OCI-LY7 (cell line): Measurements from ENCODE around the gene ABCD1.

Experiments
- EZH2phosphoT487 ChIP-seq: fragments of 200-600 bp; sonication (generic); IDR thresholded peaks from 2 replicates; pipeline ENCODE4 v1.6.1; 2018; ENCODE audit warnings: low read depth, borderline replicate concordance, mild to moderate bottlenecking, mixed run types, antibody characterized with exemption, low read length, moderate library complexity, mixed read lengths
- TF ChIP-seq, protein P1 (sequence below): fragments of 200-600 bp; sonication (generic); conservative IDR thresholded peaks from 2 replicates; pipeline ENCODE4 v1.5.1; 2014; ENCODE audit warnings: mild to moderate bottlenecking, antibody characterized with exemption, low read length, moderate library complexity, mixed read lengths

DNA sequence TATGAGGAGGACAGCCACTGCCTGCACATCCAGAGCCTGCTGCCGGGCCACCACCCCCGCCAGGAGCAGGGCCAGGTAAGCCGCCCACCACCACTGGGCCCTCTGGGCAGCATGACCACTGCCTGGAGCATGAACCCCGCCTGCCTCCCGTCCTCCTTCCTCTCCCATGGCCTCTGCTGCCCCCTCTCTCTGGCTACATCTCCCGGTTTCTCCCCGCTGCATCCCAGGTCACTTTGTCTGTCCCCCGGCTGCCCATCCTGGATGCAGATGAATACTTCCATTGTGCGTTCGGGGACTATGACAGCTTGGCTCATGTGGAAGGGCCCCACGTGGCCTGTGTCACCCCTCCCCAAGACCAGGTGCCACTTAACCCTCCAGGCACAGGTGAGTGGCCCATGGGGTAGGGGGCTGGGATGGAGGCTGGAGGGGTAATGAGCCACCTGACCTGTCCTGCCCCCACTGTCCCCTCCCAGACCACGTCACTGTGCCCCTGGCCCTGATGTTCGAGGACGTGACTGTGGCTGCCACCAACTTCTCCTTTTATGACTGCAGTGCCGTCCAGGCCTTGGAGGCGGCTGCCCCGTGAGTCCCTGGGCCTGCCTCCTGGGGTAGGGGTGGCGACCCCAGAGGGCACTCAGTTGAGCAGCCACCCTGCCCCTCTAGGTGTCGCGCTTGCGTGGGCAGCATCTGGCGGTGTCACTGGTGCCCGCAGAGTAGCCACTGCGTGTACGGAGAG is 45.4 kb downstream of the ABCD1 start:
- TF ChIP-seq, protein P1, sequence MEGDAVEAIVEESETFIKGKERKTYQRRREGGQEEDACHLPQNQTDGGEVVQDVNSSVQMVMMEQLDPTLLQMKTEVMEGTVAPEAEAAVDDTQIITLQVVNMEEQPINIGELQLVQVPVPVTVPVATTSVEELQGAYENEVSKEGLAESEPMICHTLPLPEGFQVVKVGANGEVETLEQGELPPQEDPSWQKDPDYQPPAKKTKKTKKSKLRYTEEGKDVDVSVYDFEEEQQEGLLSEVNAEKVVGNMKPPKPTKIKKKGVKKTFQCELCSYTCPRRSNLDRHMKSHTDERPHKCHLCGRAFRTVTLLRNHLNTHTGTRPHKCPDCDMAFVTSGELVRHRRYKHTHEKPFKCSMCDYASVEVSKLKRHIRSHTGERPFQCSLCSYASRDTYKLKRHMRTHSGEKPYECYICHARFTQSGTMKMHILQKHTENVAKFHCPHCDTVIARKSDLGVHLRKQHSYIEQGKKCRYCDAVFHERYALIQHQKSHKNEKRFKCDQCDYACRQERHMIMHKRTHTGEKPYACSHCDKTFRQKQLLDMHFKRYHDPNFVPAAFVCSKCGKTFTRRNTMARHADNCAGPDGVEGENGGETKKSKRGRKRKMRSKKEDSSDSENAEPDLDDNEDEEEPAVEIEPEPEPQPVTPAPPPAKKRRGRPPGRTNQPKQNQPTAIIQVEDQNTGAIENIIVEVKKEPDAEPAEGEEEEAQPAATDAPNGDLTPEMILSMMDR, result no peak
- TF ChIP-seq EZH2phosphoT487, result no peak
